EH (cell line): ENCODE measurements around the gene ANKRD31.

Experiments
- DNase-seq: peaks from one replicate; pipeline ENCODE4 v3.0.0-alpha.2; 2015; ENCODE audit warnings: low read depth

The ANKRD31 gene

DNA sequence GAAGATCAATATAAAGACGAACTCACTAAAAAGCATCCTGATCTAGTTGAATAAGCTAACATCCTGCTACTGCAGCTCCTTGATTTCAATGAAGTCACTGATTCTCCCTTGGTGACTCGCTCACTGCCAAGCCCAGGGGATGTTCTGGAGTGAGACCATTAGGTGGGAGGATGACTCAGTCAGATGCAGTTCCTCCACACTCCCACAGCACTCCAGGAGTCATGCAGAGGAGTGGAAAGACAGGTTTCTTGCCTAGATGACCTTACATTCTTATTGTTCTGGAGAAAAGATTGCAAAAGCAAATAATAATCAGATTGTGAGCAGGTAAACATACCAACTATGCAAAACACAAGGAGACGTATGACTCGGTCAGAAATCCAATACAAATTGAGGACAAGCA is 199.6 kb downstream of the ANKRD31 start:
- peak; percentile 80 for DNase-seq

DNA sequence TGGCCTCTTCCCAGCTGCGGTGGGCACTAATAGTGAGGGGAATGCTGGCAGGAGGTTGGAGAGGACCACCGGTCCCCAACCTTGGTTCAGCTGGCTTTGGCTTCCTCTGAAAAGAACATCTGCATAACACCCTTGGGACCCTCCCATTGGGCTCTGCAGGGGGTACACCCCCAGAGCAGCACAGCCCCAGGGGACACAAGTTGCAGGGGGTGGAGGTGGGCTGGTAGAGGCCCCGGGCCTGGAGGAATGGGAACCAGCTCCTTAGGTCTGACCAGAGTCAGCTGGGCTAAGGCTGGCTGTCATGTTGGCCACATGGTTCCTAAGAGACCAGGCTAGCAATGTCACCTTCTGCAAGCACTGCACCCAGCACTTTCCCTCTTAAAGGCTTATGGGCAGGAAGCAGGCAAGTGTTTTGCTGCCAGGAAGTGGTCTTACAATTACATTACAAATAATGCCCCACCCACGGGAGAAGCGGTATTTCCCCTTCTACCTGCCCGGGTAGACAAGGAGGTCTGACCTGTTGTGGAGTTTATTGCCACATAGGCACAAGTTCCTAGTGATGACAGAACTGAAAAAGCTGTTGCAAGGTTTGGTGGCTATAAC is 202.4 kb downstream of the ANKRD31 start:
- DNase-seq, result no peak

- DNase-seq, result no peak
These were observed 205.3 kb downstream of the ANKRD31 start for GRCh38 chr5:75031366-75031765.

- DNase-seq, result no peak
These were observed 208.6 kb downstream of the ANKRD31 start for GRCh38 chr5:75028090-75028489.

GRCh38 chr5:75023368-75024159 is 213.1 kb downstream of the ANKRD31 start:
- peak; percentile 41 for DNase-seq

- no peak for DNase-seq
These were observed 214.9 kb downstream of the ANKRD31 start for GRCh38 chr5:75021800-75022199.

- DNase-seq, result no peak
These were observed 215.5 kb downstream of the ANKRD31 start for GRCh38 chr5:75021219-75021618.

DNA sequence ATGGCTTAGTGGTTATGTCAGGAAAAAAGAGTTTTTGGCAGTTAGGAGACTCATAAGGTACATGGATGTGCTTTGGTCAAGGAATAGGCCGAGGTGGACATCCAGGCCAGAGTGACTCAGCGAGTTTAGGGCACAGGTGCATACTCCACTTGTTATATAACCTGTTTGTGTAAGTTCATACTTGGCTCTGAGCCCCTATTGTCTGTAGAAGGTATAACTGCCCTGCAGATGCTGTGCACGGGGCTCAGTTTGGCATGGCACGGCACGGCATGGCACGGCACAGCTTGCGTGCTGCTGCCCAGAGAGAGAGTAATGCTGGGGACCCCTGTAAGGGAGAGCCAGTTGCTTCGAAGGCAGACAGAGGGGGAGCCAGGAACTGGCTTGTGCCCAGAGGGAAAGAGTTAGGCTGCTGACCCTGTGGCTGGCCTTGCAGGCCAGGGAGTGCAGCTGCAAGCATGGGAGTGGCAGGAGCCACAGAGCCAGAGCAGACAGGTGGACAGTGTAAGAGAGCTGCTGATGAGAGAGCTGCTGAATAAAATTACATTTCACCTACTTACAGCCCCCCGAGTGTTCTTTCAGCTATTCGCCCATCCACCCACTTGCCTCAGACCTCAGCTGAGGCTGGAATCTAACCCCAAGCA is 216.5 kb downstream of the ANKRD31 start:
- no peak for DNase-seq

GRCh38 chr5:75018805-75019587 is 217.7 kb downstream of the ANKRD31 start:
- peak; percentile 65 for DNase-seq
